HL-60 (cell line): ENCODE data around the gene VTI1A.

ENCODE experiments used
- DNase-seq, 2 experiments: peaks; one replicate each; pipeline ENCODE4 v3.0.0-alpha.2; 2010 to 2020; ENCODE audit warnings: low read depth in 1 of 2, low spot score in 1 of 2
- H3K27ac ChIP-seq: fragments of 250-450 bp; sonication (Bioruptor Pico); replicated peaks from 2 replicates; pipeline ENCODE4 v1.5.1; 2020; ENCODE audit warnings: mild to moderate bottlenecking, moderate library complexity
- H3K27me3 ChIP-seq: fragments of 250-450 bp; sonication (Bioruptor Pico); 2 replicates; pipeline ENCODE4 v1.5.1; 2021; ENCODE audit warnings: mild to moderate bottlenecking, moderate library complexity; ENCODE audit not compliant: insufficient read depth, poor library complexity, severe bottlenecking
- H3K4me3 ChIP-seq: replicated peaks from 2 replicates; pipeline ENCODE4 v1.5.1; 2011; ENCODE audit warnings: mild to moderate bottlenecking, control low read depth, low read length; ENCODE audit not compliant: insufficient read depth
- GABPA ChIP-seq: IDR thresholded peaks from 2 replicates; pipeline ENCODE4 v1.6.1; 2012; ENCODE audit warnings: low read depth
- POLR2AphosphoS5 ChIP-seq: IDR thresholded peaks from 2 replicates; pipeline ENCODE4 v1.6.1; 2012; ENCODE audit warnings: low read depth
- SPI1 ChIP-seq: IDR thresholded peaks from 2 replicates; pipeline ENCODE4 v1.6.1; 2012; ENCODE audit warnings: low read depth, mild to moderate bottlenecking, borderline replicate concordance
- TF ChIP-seq, protein P1 (sequence below): IDR thresholded peaks from one replicate; pipeline ENCODE4 v1.5.1; 2011; ENCODE audit warnings: low read length, control low read depth, inconsistent platforms; ENCODE audit not compliant: insufficient read depth
- TF ChIP-seq, protein P2 (sequence below): IDR thresholded peaks from 2 replicates; pipeline ENCODE4 v1.6.1; 2012; ENCODE audit warnings: low read depth; ENCODE audit not compliant: insufficient replicate concordance

VTI1A gene

DNA sequence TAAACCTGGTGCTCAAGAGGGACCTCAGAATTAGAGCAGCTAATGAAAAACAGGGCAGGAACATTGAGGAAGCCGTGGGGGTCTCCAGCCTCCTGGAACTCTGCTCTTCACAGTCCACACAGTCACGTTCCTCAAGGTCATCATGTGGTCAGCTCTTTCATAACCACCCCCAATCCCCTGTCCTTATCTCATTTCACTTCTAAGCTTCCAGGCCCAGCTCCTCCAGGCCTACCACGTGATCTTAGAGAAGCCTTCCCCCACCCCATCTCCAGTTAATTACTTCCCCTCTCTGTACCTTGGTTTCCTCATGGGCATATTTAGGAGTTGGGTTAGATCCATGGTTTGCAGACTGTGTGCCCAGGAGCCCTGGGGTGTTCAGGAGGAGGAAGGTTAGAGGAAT is 396.6 kb downstream of the VTI1A start:
- Histone ChIP-seq H3K27ac (no peak overlapping the region), H3K4me3 (no peak overlapping the region), H3K27me3 (no peaks in the 10 kb centered on the region)
- TF ChIP-seq GABPA, result no peak
- TF ChIP-seq, protein P1, sequence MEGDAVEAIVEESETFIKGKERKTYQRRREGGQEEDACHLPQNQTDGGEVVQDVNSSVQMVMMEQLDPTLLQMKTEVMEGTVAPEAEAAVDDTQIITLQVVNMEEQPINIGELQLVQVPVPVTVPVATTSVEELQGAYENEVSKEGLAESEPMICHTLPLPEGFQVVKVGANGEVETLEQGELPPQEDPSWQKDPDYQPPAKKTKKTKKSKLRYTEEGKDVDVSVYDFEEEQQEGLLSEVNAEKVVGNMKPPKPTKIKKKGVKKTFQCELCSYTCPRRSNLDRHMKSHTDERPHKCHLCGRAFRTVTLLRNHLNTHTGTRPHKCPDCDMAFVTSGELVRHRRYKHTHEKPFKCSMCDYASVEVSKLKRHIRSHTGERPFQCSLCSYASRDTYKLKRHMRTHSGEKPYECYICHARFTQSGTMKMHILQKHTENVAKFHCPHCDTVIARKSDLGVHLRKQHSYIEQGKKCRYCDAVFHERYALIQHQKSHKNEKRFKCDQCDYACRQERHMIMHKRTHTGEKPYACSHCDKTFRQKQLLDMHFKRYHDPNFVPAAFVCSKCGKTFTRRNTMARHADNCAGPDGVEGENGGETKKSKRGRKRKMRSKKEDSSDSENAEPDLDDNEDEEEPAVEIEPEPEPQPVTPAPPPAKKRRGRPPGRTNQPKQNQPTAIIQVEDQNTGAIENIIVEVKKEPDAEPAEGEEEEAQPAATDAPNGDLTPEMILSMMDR, result no peak
- TF ChIP-seq POLR2AphosphoS5, result no peak
- TF ChIP-seq, protein P2, sequence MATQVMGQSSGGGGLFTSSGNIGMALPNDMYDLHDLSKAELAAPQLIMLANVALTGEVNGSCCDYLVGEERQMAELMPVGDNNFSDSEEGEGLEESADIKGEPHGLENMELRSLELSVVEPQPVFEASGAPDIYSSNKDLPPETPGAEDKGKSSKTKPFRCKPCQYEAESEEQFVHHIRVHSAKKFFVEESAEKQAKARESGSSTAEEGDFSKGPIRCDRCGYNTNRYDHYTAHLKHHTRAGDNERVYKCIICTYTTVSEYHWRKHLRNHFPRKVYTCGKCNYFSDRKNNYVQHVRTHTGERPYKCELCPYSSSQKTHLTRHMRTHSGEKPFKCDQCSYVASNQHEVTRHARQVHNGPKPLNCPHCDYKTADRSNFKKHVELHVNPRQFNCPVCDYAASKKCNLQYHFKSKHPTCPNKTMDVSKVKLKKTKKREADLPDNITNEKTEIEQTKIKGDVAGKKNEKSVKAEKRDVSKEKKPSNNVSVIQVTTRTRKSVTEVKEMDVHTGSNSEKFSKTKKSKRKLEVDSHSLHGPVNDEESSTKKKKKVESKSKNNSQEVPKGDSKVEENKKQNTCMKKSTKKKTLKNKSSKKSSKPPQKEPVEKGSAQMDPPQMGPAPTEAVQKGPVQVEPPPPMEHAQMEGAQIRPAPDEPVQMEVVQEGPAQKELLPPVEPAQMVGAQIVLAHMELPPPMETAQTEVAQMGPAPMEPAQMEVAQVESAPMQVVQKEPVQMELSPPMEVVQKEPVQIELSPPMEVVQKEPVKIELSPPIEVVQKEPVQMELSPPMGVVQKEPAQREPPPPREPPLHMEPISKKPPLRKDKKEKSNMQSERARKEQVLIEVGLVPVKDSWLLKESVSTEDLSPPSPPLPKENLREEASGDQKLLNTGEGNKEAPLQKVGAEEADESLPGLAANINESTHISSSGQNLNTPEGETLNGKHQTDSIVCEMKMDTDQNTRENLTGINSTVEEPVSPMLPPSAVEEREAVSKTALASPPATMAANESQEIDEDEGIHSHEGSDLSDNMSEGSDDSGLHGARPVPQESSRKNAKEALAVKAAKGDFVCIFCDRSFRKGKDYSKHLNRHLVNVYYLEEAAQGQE, result no peak
- peak; percentile 10; the same call in 1 of the 2 replicates for TF ChIP-seq SPI1
- DNase-seq, result no peak

DNA sequence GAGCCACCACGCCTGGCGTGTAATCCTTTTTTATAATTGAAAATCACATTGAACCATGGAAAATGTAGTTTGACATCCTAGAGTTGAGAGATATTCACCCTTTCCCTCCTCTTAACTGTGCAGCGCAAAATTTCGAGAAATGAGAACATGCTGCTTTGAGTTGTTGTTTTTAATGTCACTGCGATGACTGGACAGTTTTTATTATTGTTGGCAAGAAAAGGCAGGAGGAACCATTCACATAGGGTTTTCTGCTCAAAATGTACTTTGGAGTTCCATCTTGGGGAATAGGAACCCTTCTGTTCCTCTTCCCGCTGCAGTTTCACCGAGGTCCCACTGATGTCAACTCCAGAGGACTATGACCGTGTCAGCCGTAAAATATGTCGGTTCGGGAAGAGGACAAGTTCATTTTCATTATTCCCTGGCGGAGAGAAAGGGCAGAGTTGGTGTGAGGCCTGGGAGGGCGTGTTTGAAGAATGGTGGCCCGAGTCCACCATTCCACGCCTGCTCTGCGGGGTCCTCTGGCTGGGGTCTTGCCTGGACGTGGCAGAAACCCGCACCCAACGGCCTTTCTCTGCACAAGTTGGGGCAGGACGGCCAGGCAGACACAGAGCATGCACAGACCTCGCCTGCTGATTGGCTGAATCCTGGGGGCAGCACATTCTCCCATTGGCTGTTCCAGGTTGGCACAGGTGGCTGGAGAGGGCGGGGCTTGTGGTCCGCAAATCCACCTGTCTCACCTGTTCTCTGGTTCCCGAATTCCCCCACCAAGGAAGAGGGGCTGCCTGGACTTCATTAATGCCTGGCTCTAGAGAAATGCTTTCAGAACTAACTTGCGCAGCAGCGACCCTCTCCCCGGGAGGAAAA is 397.9 kb downstream of the VTI1A start:
- DNase-seq, result no peak
- no peak overlapping the region for H3K27ac ChIP-seq
- TF ChIP-seq, protein P2, result no peak
- TF ChIP-seq GABPA (no peak), POLR2AphosphoS5 (no peak), SPI1 (no peak)
- TF ChIP-seq, protein P1, result no peak
- no peaks in the 10 kb centered on the region for H3K27me3 ChIP-seq
- no peak overlapping the region for H3K4me3 ChIP-seq

DNA sequence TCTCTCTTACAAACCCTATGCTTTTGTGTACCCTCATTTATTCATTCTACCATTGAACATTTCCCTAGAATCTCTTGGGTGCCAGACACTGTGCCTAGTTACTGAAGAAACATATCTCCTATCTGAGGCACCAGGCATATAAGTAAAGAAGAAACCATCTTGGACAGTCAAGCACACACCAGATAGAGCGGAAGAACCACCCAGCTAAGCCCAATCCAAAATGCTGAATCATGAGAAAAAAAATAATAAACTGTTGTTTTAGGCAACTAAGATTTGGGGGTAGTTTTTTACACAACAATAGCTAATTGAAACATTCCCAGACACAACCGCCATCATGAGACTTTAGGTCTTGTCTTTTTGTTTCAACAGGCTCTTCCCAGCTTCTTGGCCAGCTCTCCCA is 400.8 kb downstream of the VTI1A start:
- TF ChIP-seq, protein P1, result no peak
- TF ChIP-seq POLR2AphosphoS5, result no peak
- TF ChIP-seq, protein P2, result no peak
- no peak for TF ChIP-seq GABPA
- TF ChIP-seq SPI1, result no peak
- no peak for DNase-seq
- no peak overlapping the region for H3K27ac ChIP-seq
- no peak overlapping the region for H3K4me3 ChIP-seq
- H3K27me3 ChIP-seq, result no peaks in the 10 kb centered on the region
